ENCODE data around the gene STARD10. TPM values are rescaled to one million over a fixed set of nuclear protein-coding genes. Genes with fewer than 3 reads are reported as not detected.
"Not testable (repeated sequence)": the region's sequence is repeated elsewhere in the genome, so short reads cannot be mapped to it uniquely, and the experiment has no call there.

Gene STARD10
- total RNA-seq, 2 donors from 2014 or later = 122 to 209 TPM

DNA sequence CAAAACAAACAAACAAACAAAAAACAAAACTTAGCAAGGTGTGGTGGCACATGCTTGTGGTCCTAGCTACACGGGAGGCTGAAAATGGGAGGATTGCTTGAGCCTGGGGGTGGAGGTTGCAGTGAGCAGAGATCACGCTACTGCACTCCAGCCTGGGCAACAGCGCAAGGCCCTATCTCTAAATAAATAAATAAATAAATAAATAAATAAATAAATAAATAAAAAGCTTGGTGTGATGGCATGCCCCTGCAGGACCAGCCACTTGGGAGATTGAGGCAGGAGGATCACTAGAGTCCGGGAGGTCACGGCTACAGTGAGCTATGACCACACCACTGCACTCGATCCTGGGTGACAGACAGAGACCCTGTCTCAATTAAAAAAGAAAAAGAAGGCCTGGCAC, 9.0 kb upstream of the STARD10 start:
- H3K4me3 ChIP-seq = no peak overlapping the region
- no peaks in the 10 kb centered on the region for H3K9me3 ChIP-seq
- no peak for DNase-seq
- no peak for ATAC-seq
- no peak overlapping the region for H3K27ac ChIP-seq
- WGBS, 2 donors = 73 to 93% methylated on average over 6 of the region's 6 CpGs
- no peaks in the 10 kb centered on the region for H3K27me3 ChIP-seq
- no peaks in the 10 kb centered on the region for H3K36me3 ChIP-seq (replicated peaks in 1 of 2; ENCODE audit: insufficient read depth in 1 of 2, low read depth in 2 of 2)
- TF ChIP-seq, protein P1, sequence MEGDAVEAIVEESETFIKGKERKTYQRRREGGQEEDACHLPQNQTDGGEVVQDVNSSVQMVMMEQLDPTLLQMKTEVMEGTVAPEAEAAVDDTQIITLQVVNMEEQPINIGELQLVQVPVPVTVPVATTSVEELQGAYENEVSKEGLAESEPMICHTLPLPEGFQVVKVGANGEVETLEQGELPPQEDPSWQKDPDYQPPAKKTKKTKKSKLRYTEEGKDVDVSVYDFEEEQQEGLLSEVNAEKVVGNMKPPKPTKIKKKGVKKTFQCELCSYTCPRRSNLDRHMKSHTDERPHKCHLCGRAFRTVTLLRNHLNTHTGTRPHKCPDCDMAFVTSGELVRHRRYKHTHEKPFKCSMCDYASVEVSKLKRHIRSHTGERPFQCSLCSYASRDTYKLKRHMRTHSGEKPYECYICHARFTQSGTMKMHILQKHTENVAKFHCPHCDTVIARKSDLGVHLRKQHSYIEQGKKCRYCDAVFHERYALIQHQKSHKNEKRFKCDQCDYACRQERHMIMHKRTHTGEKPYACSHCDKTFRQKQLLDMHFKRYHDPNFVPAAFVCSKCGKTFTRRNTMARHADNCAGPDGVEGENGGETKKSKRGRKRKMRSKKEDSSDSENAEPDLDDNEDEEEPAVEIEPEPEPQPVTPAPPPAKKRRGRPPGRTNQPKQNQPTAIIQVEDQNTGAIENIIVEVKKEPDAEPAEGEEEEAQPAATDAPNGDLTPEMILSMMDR (IDR thresholded peaks at IDR 0.05) = no peak
- TF ChIP-seq POLR2A (IDR thresholded peaks at IDR 0.05) = no peak
- intact Hi-C loops (cut with DNase I) = no loop called here
- no peaks in the 10 kb centered on the region for H3K4me1 ChIP-seq

DNA sequence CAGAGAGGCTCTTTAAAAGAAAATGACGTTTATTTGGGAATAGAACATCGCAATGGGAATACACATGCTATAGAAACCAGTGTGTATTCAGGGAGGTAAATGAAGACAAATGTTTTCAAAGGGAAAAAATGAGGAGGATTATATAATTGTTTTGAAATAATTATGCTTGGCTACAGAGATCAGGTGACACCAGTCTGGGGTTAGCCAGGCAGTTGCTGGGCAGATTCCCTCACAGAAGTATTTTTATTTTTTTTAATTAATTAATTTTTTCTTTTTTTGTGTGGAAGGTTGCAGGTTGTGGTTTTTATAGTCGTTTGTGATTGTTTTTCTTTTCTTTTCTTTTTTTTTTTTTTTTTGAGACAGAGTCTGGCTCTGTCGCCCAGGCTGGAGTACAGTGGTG, 5.6 kb upstream of the STARD10 start:
- no peak overlapping the region for H3K27ac ChIP-seq
- H3K4me1 ChIP-seq = peaks cover 4% of the 10 kb centered on the region
- no peaks in the 10 kb centered on the region for H3K9me3 ChIP-seq
- H3K4me3 ChIP-seq = no peak overlapping the region
- DNase-seq (no peak), ATAC-seq (no peak)
- TF ChIP-seq, protein P1 (IDR thresholded peaks at IDR 0.05) = no peak
- no peak for TF ChIP-seq POLR2A (IDR thresholded peaks at IDR 0.05)
- intact Hi-C loops (cut with DNase I) = no loop called here
- WGBS, 2 donors = 58 to 66% methylated on average over 4 of the region's 4 CpGs
- no peaks in the 10 kb centered on the region for H3K36me3 ChIP-seq (replicated peaks in 1 of 2; ENCODE audit: insufficient read depth in 1 of 2, low read depth in 2 of 2)
- no peaks in the 10 kb centered on the region for H3K27me3 ChIP-seq

DNA sequence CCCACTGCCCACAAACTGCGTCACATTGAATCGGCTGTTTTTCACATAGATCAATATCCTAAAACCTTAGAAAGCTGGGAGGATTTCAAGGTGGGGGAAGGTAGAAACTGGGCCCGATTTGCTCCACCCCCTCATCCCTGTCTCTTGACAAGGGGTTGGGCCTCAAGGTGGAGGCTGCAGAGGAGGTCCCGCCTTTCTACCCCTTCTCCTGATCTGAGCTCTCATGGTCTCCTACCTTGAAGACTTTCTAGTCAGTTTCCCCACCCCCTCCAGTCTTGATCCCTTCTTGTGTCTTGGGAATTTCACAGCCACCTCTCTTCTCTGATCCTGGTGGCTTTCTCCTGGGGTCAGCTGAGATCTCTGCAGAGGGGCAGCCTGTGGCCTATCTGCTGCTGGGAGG, 4.5 kb upstream of the STARD10 start:
- Histone ChIP-seq H3K27ac (no peak overlapping the region), H3K27me3 (no peaks in the 10 kb centered on the region), H3K4me3 (no peak overlapping the region), H3K4me1 (peaks cover 10% of the 10 kb centered on the region), H3K36me3 (replicated peaks in 1 of 2; ENCODE audit: insufficient read depth in 1 of 2, low read depth in 2 of 2) (no peaks in the 10 kb centered on the region), H3K9me3 (no peaks in the 10 kb centered on the region)
- WGBS, 2 donors = 71 to 80% methylated on average over 4 of the region's 4 CpGs
- no peak for ATAC-seq
- intact Hi-C loops (cut with DNase I) = no loop called here
- no peak for TF ChIP-seq POLR2A (IDR thresholded peaks at IDR 0.05)
- TF ChIP-seq, protein P1 (IDR thresholded peaks at IDR 0.05) = no peak
- DNase-seq = no peak

DNA sequence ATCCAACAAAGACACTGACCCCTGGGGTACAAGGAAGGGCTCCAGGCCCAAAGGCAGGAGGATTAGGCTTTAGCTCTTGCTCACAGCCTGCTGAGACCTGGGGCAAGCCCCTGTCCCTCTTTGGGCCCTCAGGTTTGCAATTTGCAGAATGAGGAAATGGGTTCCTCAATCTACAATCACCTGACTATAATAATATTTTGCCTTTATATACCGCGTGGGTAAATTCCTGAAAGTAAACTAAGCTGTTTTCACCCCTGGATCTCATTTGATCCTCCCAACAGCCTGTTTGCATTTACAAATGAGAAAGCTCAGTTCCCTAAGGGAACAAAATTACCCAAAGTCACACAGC, 797 bp downstream of the STARD10 start:
- intact Hi-C loops (cut with DNase I) = no loop called here
- H3K27ac ChIP-seq = peak overlapping the region in 3 of 4 donors; percentile 74 to 94 (median 92)
- ATAC-seq (no peak), DNase-seq (no peak)
- H3K36me3 ChIP-seq (replicated peaks in 1 of 2; ENCODE audit: insufficient read depth in 1 of 2, low read depth in 2 of 2) = no peaks in the 10 kb centered on the region
- 39 to 48% methylated on average over 2 of the region's 2 CpGs for WGBS, 2 donors
- peaks cover 16% of the 10 kb centered on the region for H3K4me1 ChIP-seq
- H3K4me3 ChIP-seq = no peak overlapping the region
- no peaks in the 10 kb centered on the region for H3K27me3 ChIP-seq
- TF ChIP-seq POLR2A (IDR thresholded peaks at IDR 0.05) = no peak
- TF ChIP-seq, protein P1 (IDR thresholded peaks at IDR 0.05) = no peak
- no peaks in the 10 kb centered on the region for H3K9me3 ChIP-seq

DNA sequence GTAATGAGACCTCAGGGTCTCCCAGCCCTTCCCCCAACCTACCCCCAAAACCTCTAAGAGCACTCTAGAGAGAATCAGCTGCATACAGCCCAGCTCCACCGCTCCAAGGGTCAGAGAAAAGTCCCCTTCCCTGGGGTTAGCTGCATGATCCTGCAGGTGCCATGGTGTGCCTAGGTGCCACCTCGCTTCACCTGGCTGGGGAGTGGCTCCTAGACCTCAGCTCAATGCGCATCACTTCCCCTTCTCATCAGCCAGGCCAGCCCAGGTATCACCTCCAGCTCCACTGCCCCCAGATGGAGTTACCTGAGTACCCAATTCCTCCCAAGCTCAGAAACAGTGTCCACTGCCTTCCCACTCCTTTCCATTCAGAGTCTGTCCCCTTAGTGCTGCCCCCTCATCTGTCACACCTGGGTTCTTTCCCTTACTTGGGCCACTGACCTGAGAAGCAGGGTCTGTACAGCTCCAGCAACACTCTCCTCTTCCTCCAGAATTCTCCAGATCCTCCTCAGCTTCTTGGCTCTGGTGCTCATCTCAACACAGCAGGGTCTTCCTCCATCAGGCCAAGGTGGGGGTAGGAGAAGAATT, 1.3 kb downstream of the STARD10 start:
- TF ChIP-seq POLR2A (IDR thresholded peaks at IDR 0.05) = no peak
- TF ChIP-seq, protein P1 (IDR thresholded peaks at IDR 0.05) = no peak
- Histone ChIP-seq H3K27me3 (no peaks in the 10 kb centered on the region), H3K4me1 (peaks cover 21% of the 10 kb centered on the region), H3K36me3 (replicated peaks in 1 of 2; ENCODE audit: insufficient read depth in 1 of 2, low read depth in 2 of 2) (no peaks in the 10 kb centered on the region), H3K9me3 (no peaks in the 10 kb centered on the region), H3K27ac (peak overlapping the region in 3 of 4 donors; percentile 74 to 94 (median 92)), H3K4me3 (no peak overlapping the region)
- DNase-seq (no peak), ATAC-seq (no peak)
- intact Hi-C loops (cut with DNase I) = no loop called here
- WGBS, 2 donors = 86% methylated on average over 3 of the region's 3 CpGs; no CpG with 5 or more reads in 1 of the 2 donors

DNA sequence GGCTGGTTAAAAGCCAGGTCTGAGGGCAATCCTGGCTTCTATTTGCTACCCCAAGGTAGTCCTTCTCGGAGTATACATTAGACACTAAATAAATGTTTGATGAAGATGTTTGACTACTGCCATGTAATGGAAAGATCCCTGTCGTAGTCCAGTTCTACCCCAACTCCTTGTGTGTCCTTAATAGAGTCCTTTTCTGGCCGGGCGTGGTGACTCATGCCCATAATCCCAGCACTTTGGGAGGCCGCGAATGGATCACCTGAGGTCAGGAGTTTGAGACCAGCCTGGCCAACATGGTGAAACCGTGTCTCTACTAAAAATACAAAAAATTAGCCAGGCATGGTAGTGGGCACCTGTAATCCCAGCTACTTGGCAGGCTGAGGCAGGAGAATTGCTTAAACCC, 2.6 kb downstream of the STARD10 start:
- DNase-seq; H3K36me3 ChIP-seq (replicated peaks in 1 of 2; ENCODE audit: insufficient read depth in 1 of 2, low read depth in 2 of 2); H3K9me3 ChIP-seq; H3K27ac ChIP-seq; H3K27me3 ChIP-seq; intact Hi-C loops (cut with DNase I); ATAC-seq; H3K4me3 ChIP-seq: not testable (repeated sequence)
- H3K4me1 ChIP-seq = peaks cover 34% of the 10 kb centered on the region
- WGBS, 2 donors = 71 to 80% methylated on average over 6 to 7 of the region's 7 CpGs
